GM21526 (cell line): ENCODE results near the gene CLHC1.
A peak's percentile ranks its signal among the peaks of the same experiment; 100 is the strongest.
"Not testable (repeated sequence)": the region's sequence is repeated elsewhere in the genome, so short reads cannot be mapped to it uniquely, and the experiment has no call there.

Source experiments
- ATAC-seq: cut with Tn5 transposase; IDR thresholded peaks from one replicate; pipeline ENCODE4 v1.9.1; 2021; ENCODE audit warnings: moderate library complexity; ENCODE audit not compliant: unreplicated experiment, low FRiP score

The CLHC1 gene

GRCh38 chr2:55232863-55233657 lies 967 bp upstream of the CLHC1 start:
- ATAC-seq, result peak; percentile 15

- no peak for ATAC-seq
These were observed 478 bp downstream of the CLHC1 start for GRCh38 chr2:55231546-55232083.

- ATAC-seq, result no peak
These were observed 1.5 kb downstream of the CLHC1 start for GRCh38 chr2:55230551-55230950.

GRCh38 chr2:55229221-55229620 lies 2.9 kb downstream of the CLHC1 start:
- no peak for ATAC-seq

GRCh38 chr2:55228226-55228563 lies 3.9 kb downstream of the CLHC1 start:
- ATAC-seq, result no peak

- not testable (repeated sequence) for ATAC-seq
These were observed 4.5 kb downstream of the CLHC1 start for GRCh38 chr2:55227437-55228225.

- no peak for ATAC-seq
These were observed 6.5 kb downstream of the CLHC1 start for GRCh38 chr2:55225481-55226020.

- no peak for ATAC-seq
These were observed 7.3 kb downstream of the CLHC1 start for GRCh38 chr2:55224761-55225261.

- no peak for ATAC-seq
These were observed 7.9 kb downstream of the CLHC1 start for GRCh38 chr2:55223958-55224760.

- ATAC-seq, result no peak
These were observed 18.3 kb downstream of the CLHC1 start for GRCh38 chr2:55213822-55214221.

- ATAC-seq, result no peak
These were observed 27.1 kb downstream of the CLHC1 start for GRCh38 chr2:55204950-55205349.

GRCh38 chr2:55204536-55204935 lies 27.6 kb downstream of the CLHC1 start:
- ATAC-seq, result no peak

- no peak for ATAC-seq
These were observed 31.7 kb downstream of the CLHC1 start for GRCh38 chr2:55200416-55200815.

GRCh38 chr2:55196526-55196925 lies 35.6 kb downstream of the CLHC1 start:
- ATAC-seq, result no peak

- ATAC-seq, result not testable (repeated sequence)
These were observed 40.2 kb downstream of the CLHC1 start for GRCh38 chr2:55191888-55192287.

- ATAC-seq, result not testable (repeated sequence)
These were observed 45.3 kb downstream of the CLHC1 start for GRCh38 chr2:55186837-55187236.

- ATAC-seq, result no peak
These were observed 51.7 kb downstream of the CLHC1 start for GRCh38 chr2:55180374-55180773.

GRCh38 chr2:55176094-55176415 lies 56.0 kb downstream of the CLHC1 start:
- ATAC-seq, result no peak

- ATAC-seq, result no peak
These were observed 56.6 kb downstream of the CLHC1 start for GRCh38 chr2:55175254-55176093.
